H1 (cell line): ENCODE data around the gene PIK3CG. TPM values are rescaled to one million over a fixed set of nuclear protein-coding genes. Genes with fewer than 3 reads are reported as not detected.

Experiments used
- YY1 ChIP-seq: IDR thresholded peaks from 2 replicates; pipeline ENCODE4 v1.6.1; 2011; ENCODE audit warnings: low read depth, mild to moderate bottlenecking, low read length
- polyA plus RNA-seq, 7 experiments: library from polyadenylated mRNA; depleted of rRNA in 3 of 7; stranded (reverse) in 5 of 7; unstranded in 2 of 7; fragments of >200 nt in 5 of 7; fragments of 200-250 nt in 2 of 7; gene quantifications; 1 replicate in 5 of 7; 2 replicates in 1 of 7; 4 replicates in 1 of 7; pipeline versions ENCODE4 v1.2.1 to v1.2.3, GENCODE V29; 2011 to 2013; ENCODE audit warnings: missing spikeins in 2 of 7, mixed read lengths in 2 of 7
- total RNA-seq: library from RNA; stranded (reverse); fragmentation: NEBNext Ultra II Directional; extraction: Animal tissue kit (Norgen Biotek cat#: 25700); gene quantifications from 2 replicates; pipeline ENCODE4 v1.2.1, GENCODE V29; 2021

The PIK3CG gene
- total and polyA plus RNA-seq, 2 of the 8 experiments (the other 6 are each of a cell fraction or from before 2014, with no cell fraction given) = not detected

DNA sequence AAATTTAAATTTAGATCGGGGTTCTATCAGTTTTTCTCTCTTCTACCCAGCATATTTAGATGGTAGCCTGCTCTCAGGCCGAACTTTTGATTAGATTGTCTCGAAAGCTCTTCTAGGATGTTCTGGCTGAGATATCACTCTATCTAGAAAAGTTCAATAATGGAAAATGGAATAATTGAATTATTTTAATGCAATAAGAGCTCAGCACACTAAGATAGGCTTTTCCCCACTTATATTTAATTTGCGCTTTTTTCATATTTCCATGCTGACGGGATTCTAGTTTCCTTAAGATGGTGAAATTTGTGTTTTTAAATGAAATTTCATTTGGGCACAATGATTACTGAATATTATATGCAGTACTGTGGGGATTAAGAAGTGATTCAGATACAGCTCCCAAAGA lies 73.7 kb downstream of the PIK3CG start (continued):
- TF ChIP-seq YY1 = no peak
